Heart right ventricle (tissue), 16 donors: ENCODE measurements around the gene PDE3B. TPM values are rescaled to one million over a fixed set of nuclear protein-coding genes. Genes with fewer than 3 reads are reported as not detected.

Source experiments
- ATAC-seq, 8 donors: fragments of 200-7000 bp; cut with Tn5 transposase; one replicate each; pipeline ENCODE4 v1.9.1; 2020; ENCODE audit warnings: mild to moderate bottlenecking in 8 of 8, moderate library complexity in 8 of 8, moderate number of reproducible peaks in 1 of 8
- DNase-seq, 2 donors: peaks; one replicate each; pipeline ENCODE4 v3.0.0-alpha.2; 2020
- H3K27ac ChIP-seq, 10 donors: fragments of 200-600 bp; sonication (generic) in 2 of 10; one replicate each; pipeline versions ENCODE4 v1.5.0 to v1.8.0; 2020 to 2022; ENCODE audit warnings: mild to moderate bottlenecking in 3 of 10
- H3K27me3 ChIP-seq, 7 donors: fragments of 200-600 bp; one replicate each; pipeline ENCODE4 v1.8.0; 2021 to 2022; ENCODE audit warnings: mild to moderate bottlenecking in 2 of 7
- H3K36me3 ChIP-seq, 9 donors: fragments of 200-600 bp; sonication (generic) in 1 of 9; one replicate each; pipeline versions ENCODE4 v1.5.0 to v1.8.0; 2020 to 2022; ENCODE audit warnings: mild to moderate bottlenecking in 2 of 9
- H3K4me1 ChIP-seq, 9 donors: fragments of 200-600 bp; sonication (generic) in 1 of 9; one replicate each; pipeline versions ENCODE4 v1.5.0 to v1.8.0; 2020 to 2022; ENCODE audit warnings: mild to moderate bottlenecking in 4 of 9
- H3K4me3 ChIP-seq, 10 donors: fragments of 200-600 bp; sonication (generic) in 2 of 10; one replicate each; pipeline versions ENCODE4 v1.5.0 to v1.8.0; 2020 to 2022; ENCODE audit warnings: mild to moderate bottlenecking in 7 of 10, moderate library complexity in 2 of 10
- H3K9me3 ChIP-seq, 11 donors: fragments of 200-600 bp in 10 of 11; sonication (generic) in 2 of 11; one replicate each; pipeline versions ENCODE4 v1.5.0 to v1.8.0; 2013 to 2022; ENCODE audit warnings: mild to moderate bottlenecking in 2 of 11, control low read depth in 1 of 11, moderate library complexity in 1 of 11
- CTCF ChIP-seq, 9 donors: fragments of 200-600 bp; sonication (generic) in 2 of 9; IDR thresholded peaks; one replicate each; pipeline versions ENCODE4 v1.5.0 to v1.8.0; 2021 to 2022; ENCODE audit warnings: antibody characterized with exemption in 9 of 9, mild to moderate bottlenecking in 5 of 9, moderate library complexity in 1 of 9
- WGBS, 2 donors: extraction: QIAGEN DNeasy Blood & Tissue Kit; methylation state at CpG; one replicate each; pipeline ENCODE4 v1.1.7; 2013; ENCODE audit warnings: inconsistent platforms in 1 of 2; 5-methylcytosine and 5-hydroxymethylcytosine counted together
- intact Hi-C, 10 donors: fragments of 100-400 bp; cut with DNase I; formaldehyde crosslinking; loops; one replicate each; pipeline versions ENCODE4 v1.11.1 to v1.14.2; 2022
- polyA plus RNA-seq, 2 donors: library from polyadenylated mRNA; stranded (reverse); fragments of 200-250 nt; gene quantifications; one replicate each; pipeline ENCODE4 v1.2.3, GENCODE V29; 2013
- total RNA-seq, 10 donors: library from RNA; stranded (reverse); fragmentation: NEBNext Ultra II Directional in 3 of 10; extraction: Animal tissue kit (Norgen Biotek cat#: 25700) in 3 of 10; gene quantifications; one replicate each; pipeline versions ENCODE4 v1.2.1 to v1.2.4, GENCODE V29; 2021 to 2023
- donor health status: Arrhythmogenic right ventricular cardiomyopathy.
- donor health status: ischemic (EF 13 %, LVEDD 7.1; RV severe dilation, severe dysfunction).
- donor health status: healthy with polysubstance abuse.
- donor health status: DM: no; HTN: yes; CAD: no.
- donor health status: DM: no; HTN: no; CAD: no.
- donor health status: ischemic (EF 25% LVEDD 6.9; RV normal size, moderate dysfunction).
- donor health status: ischemic (EF 25% LVEDD 5.7; RV mildly dilated, moderate dysfunction).
- donor health status: healthy.
- donor health status: DM: yes; HTN: yes; CAD: no.
- donor health status: Ischemic cardiomyopathy.
- donor health status: ischemic (EF 35%, LVEDD 5.7; RV mildly dilated, moderate dysfunction).
- donor health status: nonischemic (EF 11% LVEDD 7.7; RV severe dilation, severe dysfunction).
- donor health status: DM: yes; HTN: yes; CAD: no.
- donor health status: PGD.
- donor health status: ischemic (EF 29% LVEDD 5.4; RV normal size, mild dysfunction).
- donor health status: nonischemic (EF 23%, LVEDD 6.1; RV moderate dilation, normal function).

PDE3B gene
- total and polyA plus RNA-seq, 12 donors, result 1.3 to 14.2 (median 9.0) TPM

- no peak for DNase-seq
- no peak for TF ChIP-seq CTCF (IDR thresholded peaks at IDR 0.05)
- Histone ChIP-seq H3K4me3 (no peak overlapping the region), H3K9me3 (no peaks in the 10 kb centered on the region), H3K27ac (no peak overlapping the region), H3K27me3 (no peaks in the 10 kb centered on the region), H3K36me3 (no peaks in the 10 kb centered on the region), H3K4me1 (no peaks in the 10 kb centered on the region)
- intact Hi-C loops, result no loop called here
- WGBS, 2 donors, result 59 to 65% methylated on average over 4 of the region's 4 CpGs
- ATAC-seq, result no peak
These were observed 29.8 kb downstream of the PDE3B start for GRCh38 chr11:14673421-14673820.

GRCh38 chr11:14673824-14674405 lies 30.3 kb downstream of the PDE3B start:
- no peaks in the 10 kb centered on the region for H3K9me3 ChIP-seq
- H3K27ac ChIP-seq, result no peak overlapping the region
- WGBS, 2 donors, result 73 to 80% methylated on average over 8 of the region's 8 CpGs
- intact Hi-C loops, result no loop called here
- H3K4me3 ChIP-seq, result no peak overlapping the region
- no peak for TF ChIP-seq CTCF (IDR thresholded peaks at IDR 0.05)
- ATAC-seq, result no peak
- no peaks in the 10 kb centered on the region for H3K4me1 ChIP-seq
- no peak for DNase-seq
- H3K36me3 ChIP-seq, result no peaks in the 10 kb centered on the region
- H3K27me3 ChIP-seq, result no peaks in the 10 kb centered on the region

- Histone ChIP-seq H3K36me3 (no peaks in the 10 kb centered on the region), H3K27ac (no peak overlapping the region), H3K9me3 (peaks cover 0 to 3% (median 0%) of the 10 kb centered on the region in 11 donors), H3K27me3 (no peaks in the 10 kb centered on the region), H3K4me1 (no peaks in the 10 kb centered on the region), H3K4me3 (no peak overlapping the region)
- intact Hi-C loops, result no loop called here
- WGBS, 2 donors, result 91 to 99% methylated on average over 2 of the region's 2 CpGs
- TF ChIP-seq CTCF (IDR thresholded peaks at IDR 0.05), result no peak
- DNase-seq, result no peak
- no peak for ATAC-seq
These were observed 32.5 kb downstream of the PDE3B start for GRCh38 chr11:14676068-14676467.

GRCh38 chr11:14677146-14677545 lies 33.5 kb downstream of the PDE3B start:
- peaks cover 0 to 3% (median 0%) of the 10 kb centered on the region in 11 donors for H3K9me3 ChIP-seq
- H3K27ac ChIP-seq, result no peak overlapping the region
- H3K27me3 ChIP-seq, result no peaks in the 10 kb centered on the region
- no peak for TF ChIP-seq CTCF (IDR thresholded peaks at IDR 0.05)
- intact Hi-C loops, result no loop called here
- 83 to 91% methylated on average over 2 of the region's 2 CpGs for WGBS, 2 donors
- no peaks in the 10 kb centered on the region for H3K4me1 ChIP-seq
- DNase-seq (no peak), ATAC-seq (no peak)
- no peaks in the 10 kb centered on the region for H3K36me3 ChIP-seq
- H3K4me3 ChIP-seq, result no peak overlapping the region
